OCI-M1 (cell line): ENCODE data around the gene TPT1.
"Not testable (repeated sequence)": the region's sequence is repeated elsewhere in the genome, so short reads cannot be mapped to it uniquely, and the experiment has no call there.

Experiments
- DNase-seq: peaks from one replicate; lab custom pipeline; 2025; lab: John Stamatoyannopoulos, UW

The TPT1 gene

DNA sequence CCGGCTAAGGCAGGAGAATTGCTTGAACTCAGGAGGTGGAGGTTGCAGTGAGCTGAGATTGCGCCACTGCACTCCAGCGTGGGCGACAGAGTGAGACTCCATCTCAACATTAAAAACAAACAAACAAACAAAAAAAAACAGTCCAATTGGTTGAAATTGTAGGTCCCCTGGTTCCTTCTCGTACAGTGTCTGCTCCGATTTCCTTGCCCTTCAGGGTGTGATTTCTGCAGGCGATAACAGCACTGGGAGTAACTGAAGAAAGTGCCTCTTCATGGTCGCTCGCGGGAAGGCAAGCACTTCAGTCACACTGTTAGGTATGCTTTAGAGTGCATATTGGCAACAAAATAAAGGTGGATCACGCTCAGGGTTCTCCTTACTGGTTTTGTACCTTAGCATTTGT, 39.7 kb downstream of the TPT1 start:
- no peak for DNase-seq

DNA sequence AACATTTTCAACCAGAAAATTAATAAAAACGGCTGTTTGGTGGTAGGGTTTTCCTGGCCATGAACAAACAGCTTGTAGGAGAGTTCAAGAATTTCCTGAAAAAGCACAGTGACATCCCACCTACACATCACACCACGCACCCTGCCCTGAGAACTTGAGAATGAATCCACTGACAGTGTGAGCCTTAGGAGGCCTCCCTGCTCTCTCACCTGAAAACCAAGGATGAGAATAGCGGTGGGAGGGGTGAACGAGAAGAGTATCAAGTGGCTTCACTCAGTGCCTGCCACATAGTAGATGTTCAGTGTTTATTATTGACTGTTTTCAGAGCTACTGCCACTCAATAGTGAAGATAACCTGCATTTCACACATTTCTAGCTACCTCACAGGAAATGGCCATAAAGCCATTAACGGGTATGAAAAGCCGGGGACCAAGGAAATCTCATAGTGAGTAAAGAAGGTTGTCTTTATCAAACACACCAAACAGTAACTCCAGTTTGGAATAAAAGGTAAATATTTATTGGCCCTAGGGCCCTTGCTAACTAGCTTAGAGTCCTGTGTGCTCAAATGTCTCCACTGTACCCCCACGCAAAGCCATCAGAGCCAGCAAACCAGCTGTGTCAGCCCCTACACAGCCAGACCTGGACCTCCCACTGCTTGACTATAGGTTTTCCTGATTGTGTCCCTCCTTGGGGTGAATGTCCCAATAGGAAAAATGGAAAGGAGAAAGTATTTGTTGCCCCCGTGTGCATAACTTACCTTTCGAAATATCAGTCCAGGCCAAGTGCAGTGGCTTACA, 40.6 kb downstream of the TPT1 start:
- DNase-seq = no peak

DNA sequence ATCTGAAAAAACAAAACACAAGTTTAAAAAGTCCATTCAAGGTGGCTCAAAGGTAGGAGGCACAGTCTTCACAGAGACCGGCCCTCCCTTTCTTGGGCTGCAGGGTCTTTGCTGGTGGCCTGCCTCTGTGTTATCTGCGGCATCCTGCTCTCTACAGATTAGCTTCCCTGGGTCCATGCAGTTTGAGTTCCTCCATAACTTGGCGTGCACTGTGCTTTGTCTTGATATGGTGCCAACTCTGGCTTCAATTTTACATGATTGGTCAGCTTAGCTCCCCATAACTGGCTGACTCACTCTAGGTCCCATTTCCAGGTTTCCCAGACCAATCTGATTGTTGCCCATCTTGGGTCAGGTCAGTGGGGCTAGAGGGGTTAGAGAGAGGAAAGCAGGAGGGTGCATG, 41.8 kb downstream of the TPT1 start:
- peak; percentile 78 for DNase-seq

DNA sequence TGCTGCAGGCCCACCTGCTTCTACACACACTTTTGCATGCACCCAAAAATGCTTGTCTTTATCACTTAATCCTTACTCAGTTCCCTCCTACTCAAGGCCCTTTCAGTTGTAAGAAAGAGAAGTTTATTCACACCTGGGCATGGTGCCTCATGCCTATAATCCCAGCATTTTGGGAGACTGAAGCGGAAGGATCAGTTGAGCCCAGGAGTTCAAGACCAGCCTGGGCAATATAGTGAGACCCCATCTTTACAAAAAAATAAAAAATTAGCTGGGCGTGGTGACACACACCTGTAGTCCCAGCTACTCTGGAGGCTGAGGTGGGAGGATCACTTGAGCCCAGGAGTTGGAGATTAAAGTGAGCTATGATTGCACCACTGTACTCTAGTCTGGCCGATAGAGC, 42.4 kb downstream of the TPT1 start:
- not testable (repeated sequence) for DNase-seq

DNA sequence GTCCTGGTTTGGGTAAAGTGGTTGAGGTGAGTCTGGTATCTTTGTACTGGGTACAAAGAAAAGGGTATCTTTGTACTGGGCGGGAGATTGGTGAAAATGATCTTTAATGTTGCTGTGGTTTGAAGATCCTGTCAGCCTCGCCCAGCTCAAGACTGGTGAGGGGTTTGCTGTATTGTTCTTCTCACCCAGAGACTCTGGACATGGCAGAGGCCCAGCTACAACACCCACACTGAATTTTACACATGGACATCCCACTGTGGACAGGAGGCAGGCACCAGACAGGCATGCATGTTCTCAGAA, 42.8 kb downstream of the TPT1 start:
- no peak for DNase-seq

DNA sequence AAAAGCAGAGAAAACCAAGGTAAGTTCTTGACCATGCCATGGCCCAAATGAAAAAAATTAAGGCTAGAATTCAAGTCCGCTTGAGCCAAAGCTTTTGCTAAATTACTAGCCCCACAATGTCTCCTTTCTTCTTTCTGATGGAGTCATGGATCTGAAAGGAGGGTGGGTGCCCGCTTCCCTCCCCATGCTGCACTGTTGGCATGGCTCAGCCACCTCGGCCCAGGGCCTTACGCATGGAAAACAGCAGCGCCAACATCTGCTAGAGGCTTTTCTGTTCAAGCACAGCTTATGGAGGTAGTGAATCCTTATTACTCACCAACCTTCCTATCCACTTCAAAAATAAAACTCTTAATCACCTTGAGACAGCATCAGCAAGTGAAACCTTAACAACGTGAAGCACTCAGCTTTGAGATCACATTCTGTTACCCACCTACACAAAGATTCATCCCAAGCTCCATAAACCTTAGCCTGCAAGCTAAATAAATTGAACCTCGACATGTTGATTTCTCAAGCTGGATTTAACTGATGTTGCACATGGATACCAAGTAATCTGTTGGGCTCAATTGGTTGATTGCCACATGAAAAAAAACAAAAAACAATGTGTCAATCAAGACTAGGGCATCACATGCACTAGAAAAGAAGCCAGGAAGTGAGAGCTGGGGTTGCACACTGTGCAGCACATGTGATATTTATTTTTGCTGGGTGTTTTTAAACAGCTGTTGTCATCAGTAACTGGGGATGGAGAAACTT, 43.4 kb downstream of the TPT1 start:
- no peak for DNase-seq

DNA sequence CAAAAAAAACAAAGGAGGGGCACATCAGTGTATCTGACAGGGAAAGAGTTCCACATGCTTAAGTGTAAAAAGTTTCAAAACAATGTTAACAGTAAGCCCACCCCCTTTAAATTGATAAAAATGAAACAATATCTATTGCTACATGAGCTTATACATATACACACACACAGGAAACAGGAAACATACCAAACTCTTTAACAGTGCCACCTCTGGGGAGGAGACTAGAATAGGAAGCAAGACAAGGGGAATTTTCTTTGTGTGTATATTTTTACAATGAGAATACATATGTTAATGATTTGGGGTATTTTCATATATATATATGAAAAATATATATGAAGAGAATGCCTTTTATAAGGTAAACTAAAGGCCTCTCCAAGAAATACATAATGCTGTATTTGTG, 44.7 kb downstream of the TPT1 start:
- DNase-seq = no peak

DNA sequence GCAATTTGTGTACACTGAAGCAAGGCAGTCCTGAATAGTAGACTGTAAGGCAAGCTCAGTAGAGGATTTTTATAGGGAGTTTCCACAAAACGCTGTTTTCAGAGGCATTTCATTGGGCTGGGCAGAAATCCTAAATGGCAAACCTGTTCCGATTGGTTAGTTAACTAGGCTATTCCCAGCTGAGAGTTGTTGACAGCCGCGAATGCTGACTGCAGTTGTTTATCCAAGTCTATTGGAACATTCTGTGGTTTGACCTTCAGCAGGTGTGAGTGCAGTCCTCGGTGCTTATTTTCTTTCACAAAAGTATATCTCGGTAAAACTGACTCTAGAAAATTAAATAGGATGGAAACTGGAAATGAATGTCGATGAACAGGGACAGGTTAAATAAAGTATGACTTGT, 45.4 kb downstream of the TPT1 start:
- no peak for DNase-seq

DNA sequence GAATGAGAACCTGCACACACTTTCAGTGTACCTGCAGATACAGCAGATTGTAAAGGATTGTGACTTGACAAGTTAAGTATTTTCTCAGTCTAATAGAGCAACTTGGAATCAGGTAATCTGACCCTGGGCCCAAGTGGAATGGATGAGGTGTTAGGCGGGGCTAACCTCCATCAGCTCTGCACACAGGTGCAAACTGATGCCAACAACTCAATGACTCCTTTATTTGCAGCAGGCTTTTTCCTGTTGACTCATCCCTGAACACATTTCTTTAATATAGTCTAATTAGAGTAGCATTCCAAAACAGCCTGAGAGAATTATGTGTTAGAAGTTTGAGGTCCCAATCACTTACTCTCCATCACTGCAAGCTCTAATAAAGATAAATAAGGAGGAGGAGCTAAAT, 48.8 kb downstream of the TPT1 start:
- DNase-seq = no peak

DNA sequence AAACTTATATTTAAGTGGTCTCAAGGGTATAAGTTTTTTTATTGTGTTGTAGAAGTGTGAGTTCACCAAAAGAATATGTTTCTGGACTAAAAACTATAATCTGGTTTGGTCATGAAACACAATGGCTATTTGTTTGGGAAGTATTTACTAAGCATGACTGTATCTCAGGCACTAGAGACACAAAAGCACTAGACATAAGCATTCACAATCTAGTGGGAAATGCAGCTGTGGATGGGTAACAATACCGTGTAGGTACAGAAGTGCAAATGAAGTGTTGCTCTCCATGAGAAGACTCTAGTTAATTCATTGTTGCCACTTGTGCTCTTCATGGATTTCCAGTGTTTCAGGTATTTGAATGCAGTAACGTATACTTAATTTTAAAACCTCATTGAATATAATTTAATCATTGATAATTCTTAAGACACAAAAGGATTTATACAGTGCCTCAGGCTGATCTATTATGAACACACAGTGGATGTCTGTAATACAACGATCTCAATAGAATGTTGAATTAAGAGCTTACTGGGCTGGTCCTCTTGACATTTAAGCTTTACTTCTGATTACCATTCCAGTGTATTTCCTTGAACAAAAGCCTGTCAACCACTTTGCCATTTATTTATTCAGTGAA, 50.9 kb downstream of the TPT1 start:
- no peak for DNase-seq
